ENCODE results near the gene CYSRT1.
A peak's percentile ranks its signal among the peaks of the same experiment; 100 is the strongest.

Gene CYSRT1

DNA sequence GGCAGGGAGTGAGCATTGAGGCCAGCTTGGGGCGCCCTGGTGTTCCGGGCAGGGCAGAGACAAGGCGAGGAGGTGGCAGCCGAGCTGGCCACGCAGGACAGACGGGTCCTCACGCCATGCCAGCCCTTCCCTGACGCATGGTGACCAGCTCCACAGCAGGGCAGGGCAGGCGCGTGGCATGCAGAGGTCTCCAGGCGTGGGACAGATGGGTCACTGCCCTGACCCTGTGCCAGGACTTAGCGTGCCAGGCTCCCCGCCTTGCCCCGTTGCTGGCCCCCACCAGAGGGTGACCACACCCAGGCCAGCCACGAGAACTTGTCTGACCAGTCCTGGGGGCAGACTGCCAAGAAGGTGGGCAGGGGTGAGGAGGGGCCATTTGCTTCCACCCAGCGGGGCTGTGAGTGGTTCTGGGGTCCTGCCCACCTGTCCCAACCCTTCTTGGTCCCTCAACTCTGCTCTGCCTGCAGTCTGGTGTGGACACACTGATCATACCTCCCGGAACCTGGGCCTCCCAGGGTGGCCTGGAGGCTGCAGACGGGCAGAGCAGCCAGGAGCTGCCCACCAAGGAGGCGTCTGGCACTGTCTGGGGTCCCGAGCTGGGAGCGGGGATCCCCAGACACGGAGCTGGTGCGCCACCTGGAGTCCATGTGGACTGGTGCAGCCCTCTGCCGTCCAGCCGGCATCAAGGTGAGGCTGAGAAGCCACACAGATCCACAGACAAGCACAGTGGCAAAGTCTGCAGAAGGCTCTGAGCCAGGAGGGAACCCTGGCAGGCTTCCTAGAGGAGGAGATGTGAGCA lies 2.3 kb downstream of the CYSRT1 start, which contains the start of gene RNF224:
Gene RNF224, plus strand, starts transcription at position 449 of the 799 bp plus-strand sequence. CDS start 834 bp downstream, outside the sequence.
- DNase-seq: peak; percentile 85

GRCh38 chr9:137227853-137228505 lies 3.0 kb downstream of the CYSRT1 start:
- DNase-seq: no peak

DNA sequence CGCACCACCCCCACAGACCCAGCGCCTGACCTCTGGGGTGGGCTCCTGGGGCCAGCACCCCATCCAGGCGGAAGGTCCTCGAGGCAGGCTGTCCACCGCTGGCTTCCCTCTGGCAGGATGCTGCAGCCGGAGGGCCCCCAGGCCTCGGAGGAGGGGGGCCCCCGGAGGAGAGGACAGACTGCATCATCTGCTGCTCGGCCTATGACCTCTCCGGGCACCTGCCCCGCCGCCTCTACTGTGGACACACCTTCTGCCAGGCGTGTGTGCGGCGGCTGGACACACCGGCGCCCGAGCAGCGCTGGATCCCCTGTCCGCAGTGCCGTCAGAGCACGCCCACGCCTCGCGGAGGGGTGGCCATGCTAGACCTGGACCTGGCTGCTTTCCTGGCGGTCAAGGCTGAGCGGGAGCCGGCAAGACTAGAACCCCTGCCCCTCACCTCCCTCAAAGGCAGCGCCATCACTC lies 3.6 kb downstream of the CYSRT1 start:
- DNase-seq: no peak

DNA sequence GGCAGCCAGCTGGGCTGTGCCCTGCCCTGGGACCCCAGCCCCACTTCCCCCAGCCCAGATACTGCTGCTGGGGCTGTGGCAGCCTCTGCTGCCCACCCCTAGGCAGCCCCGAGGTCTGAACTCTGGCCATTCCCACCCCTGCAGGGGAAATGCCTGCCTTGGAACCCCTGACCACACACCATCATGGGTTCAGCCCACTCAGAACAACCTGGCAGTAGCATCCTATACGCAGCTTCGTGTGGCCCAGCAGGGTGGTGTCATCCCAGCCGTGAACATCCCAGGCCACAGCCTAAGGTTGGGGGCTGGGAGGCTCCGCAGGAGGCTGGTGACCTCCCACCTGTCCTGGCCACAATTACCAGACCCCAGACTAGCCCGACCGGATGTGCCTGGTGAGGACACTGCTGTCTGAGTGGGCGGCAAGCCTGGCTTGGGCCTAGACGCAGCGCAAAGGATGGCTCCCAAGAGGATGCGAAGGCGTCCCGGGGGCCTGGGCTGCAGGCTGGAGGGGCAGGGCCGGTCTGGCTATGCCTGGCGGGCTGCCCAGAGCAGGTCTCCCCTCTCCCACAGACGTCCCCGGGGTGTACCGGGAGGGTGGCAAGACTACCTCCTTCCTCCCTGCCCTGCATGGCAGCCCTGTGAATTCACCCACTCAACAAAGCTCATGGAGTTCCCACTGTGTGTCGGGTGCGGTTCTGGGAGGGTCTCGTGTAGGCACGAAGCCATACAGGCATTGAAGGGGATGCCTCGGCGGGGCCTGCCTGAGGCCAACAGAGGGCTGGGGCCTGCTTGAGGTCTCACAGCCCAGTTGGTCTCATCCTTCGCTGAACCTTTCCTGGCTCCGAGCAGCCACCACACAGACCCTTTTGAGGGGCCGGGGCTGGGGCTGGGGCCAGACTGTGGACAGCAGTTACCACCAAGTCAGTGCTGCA lies 4.3 kb downstream of the CYSRT1 start:
- no peak for DNase-seq

DNA sequence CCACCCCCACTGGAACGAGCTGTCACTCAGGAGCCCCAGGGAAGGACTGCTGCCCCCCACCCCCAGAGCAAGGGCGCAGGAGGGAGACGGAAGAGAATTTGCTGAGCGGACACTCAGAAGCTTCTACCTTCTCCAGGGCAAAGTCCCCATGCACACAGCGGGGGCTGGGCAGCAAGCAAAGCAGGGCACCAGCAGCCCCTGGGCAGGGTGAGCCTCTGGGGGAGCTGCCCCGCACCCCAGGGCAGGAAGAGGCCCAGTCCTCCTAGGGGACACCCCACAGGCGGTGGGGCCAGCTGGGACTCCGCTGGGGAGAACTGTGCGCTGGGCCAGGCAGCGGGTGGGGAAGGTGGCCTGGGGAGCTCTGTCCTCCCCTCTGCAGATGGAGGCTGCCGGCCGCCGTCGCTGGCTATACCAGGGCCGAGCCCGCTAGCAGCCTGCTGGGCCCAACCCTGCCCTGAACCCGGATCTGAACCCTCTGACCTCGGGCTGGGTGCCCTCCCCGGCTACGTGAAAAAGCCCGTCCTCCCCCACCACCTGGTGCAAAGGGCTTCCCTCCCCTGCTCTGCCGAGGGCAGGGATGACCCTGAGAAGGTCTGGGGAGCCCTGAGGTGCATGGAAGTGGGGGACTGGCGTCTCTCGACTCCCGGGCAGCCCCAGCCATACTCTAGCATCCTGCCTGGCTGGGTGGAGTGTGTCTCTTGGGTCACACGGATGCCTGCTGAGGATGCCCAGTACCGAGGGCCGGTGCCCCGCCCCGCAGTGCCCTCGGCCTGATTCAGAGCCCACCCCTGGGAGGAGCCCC lies 5.1 kb downstream of the CYSRT1 start:
- DNase-seq: no peak

DNA sequence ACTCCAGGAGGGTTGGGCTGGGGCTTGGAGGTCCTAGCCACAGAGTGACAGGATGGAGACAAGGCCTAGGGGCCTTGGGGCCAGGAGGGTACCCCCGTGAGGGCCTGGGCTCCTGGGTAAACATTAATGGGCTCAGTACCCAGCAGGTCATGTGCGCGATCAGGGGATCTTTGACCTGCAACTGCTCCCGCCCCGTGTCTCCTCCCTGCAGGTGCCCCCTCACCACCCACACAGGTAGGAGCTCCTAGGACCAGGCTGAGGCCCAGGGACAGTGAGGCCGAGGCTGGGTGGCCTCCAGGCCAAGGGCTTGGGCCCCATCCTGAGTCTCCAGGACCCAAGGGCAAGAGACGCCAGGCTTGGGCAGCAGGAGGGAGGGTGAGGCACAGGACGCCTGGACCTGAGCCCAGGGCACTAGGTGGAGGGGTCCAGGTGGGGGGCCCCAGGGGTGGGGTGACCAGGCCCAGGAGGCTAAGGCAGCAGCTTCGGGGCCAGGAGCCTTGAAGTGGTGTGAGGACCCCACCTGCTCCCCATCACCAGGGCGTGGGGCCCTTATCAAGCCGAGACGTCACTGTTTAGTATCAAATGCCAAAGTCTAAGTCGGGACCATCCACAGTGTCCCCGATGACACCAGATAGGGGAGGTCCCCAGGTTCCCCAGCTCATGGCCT lies 5.9 kb downstream of the CYSRT1 start, which contains the start of gene SLC34A3:
Gene SLC34A3, plus strand, starts transcription at position 197 of the 667 bp plus-strand sequence. CDS start 802 bp downstream, outside the sequence.
- DNase-seq: no peak

DNA sequence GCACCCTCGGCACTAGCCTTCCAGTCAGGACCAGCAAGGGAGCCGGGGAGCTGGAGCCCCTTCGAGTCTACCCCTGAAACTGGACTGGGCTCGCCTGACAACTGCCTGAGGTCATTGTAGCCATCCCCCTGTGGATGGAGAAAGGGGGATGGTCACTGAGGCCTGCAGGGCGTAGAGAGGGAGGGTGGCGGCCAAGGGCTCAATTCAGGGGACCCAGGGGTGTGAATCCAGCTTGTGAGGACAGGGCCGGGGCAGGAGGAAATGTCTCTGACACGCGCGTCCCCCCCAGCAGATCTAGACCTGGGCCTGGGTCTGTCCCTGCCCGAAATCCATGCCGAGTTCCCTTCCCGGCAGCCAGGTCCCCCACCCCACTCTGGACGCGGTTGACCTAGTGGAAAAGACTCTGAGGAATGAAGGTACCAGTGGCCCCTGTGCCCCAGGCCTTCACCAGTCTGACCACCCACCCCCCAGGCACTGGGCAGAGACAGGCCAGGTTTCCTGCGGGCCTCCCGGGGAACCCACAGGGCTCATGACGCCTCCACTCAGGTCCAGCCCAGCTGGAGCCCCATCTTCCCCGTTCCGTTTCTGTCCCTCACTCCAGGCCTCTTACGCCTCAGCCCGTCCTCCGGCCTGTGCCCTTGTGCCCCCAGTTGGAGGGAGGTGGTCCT lies 6.5 kb downstream of the CYSRT1 start:
- no peak for DNase-seq

- no peak for DNase-seq
Measured at GRCh38 chr9:137232101-137232500, 7.1 kb downstream of the CYSRT1 start.

GRCh38 chr9:137232510-137232909 lies 7.5 kb downstream of the CYSRT1 start:
- no peak for DNase-seq

DNA sequence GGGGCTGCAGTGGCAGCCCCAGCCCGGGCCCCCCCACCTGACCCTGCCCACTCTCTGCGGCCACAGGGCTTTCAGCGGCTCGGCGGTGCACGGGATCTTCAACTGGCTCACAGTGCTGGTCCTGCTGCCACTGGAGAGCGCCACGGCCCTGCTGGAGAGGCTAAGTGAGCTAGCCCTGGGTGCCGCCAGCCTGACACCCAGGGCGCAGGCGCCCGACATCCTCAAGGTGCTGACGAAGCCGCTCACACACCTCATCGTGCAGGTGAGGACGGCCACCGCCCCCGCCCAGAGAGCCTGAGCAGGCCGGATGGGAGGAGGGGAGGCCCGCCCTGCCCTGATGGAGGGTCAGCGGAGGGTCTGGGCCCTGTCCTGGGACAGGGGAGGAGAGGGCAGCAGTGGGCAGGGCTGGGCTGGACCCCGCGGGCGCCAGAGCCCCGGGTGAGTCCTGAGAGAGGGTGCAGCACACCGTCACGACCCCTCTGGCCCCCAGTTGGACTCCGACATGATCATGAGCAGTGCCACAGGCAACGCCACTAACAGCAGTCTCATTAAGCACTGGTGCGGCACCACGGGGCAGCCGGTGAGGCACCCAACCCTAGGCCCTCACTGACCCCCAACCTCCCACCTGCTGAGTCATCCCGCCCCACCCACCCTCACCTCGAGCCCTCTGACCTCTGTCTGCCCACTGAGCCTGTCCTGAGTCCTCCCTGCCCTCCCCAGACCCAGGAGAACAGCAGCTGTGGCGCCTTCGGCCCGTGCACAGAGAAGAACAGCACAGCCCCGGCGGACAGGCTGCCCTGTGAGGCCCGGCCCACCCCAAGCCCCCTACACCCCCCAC lies 8.4 kb downstream of the CYSRT1 start:
- DNase-seq: no peak

GRCh38 chr9:137234055-137234697 lies 9.2 kb downstream of the CYSRT1 start:
- DNase-seq: no peak

DNA sequence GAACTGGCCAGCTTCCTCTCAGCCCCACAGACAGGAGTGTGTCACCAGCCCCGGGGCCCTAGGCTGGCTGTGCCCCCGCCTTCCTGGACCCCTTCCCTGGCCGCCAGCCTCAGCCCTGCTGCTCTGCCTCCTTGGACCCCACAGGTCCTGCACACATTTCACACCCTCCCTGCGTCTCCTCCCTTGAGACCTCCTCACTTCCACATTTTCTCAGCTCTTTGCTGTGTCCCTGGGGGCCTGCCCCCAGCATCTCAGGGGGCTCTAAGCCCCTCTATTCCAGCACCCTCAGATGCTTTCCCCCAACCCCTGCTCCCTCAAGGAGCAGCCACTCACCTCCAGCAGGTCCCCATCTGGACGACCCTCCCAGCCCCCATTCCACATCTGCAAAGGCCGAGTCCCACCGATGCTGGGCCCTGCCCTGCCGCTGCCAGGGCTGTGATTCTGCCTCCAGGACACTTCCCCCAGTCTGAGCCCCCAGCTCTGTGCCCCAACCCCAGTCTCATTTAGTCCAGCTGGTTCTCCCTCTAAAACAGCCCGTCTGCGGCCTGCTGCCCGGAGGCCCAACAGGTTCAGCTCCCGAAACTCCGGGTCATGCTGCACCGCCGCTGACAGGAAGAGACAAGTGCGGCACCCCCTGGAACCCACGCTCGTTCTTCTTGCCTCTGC lies 9.9 kb downstream of the CYSRT1 start:
- no peak for DNase-seq

DNA sequence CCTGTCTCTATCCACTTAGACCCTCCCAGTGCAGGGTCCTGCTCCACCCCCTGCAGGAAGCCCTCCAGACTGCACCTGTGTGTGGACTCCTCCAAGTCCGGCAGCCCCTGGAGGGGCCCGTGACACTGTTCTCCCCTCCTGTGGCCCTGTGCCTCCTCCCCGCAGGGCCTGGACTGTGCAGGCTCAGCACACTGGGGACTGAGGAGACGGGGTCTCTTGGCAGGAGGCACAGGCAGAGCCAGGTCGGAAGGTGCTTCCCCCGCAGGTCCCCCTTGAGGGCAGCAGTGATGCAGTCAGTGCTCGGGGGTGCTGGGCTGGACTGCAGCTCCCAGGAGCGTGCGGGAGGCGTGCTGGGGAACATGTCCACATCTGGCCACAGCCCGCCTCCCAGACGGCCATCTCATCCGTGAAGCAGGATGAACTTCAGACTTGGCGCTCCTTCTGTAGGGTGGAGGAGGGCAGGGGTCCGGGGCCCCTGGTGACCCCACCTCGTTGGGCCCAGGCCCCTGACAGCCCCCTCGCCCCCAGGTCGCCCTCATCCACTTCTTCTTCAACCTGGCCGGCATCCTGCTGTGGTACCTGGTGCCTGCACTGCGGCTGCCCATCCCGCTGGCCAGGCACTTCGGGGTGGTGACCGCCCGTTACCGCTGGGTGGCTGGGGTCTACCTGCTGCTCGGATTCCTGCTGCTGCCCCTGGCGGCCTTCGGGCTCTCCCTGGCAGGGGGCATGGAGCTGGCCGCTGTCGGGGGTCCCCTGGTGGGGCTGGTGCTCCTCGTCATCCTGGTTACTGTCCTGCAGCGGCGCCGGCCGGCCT lies 10.7 kb downstream of the CYSRT1 start:
- DNase-seq: no peak

- DNase-seq: peak; percentile 91
Measured at GRCh38 chr9:137236238-137236935, 11.4 kb downstream of the CYSRT1 start.

DNA sequence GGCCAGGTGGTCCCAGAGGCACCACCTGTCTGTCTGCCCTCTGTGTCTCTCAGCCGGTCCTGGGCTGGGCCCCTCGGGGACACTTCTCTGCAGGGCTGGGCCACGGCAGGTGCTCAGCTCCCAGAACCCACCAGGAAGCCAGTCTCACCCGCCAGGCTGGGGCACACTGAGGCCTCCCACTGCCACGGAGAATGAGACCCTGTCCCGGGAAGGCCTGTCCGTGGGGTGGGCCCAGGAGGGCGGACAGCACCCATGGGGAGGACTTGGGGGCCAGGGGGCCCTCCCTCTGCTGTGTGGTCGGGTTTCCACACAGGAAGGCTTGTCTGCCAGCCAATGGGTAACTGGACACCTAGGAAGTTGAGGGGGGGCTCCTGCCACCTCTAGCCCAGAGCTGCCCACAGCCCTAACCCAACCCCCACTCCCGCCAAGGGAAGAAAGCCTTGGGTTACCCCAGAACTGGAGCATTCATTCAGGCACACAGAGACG lies 12.0 kb downstream of the CYSRT1 start:
- no peak for DNase-seq

- DNase-seq: no peak
Measured at GRCh38 chr9:137237759-137238726, 13.1 kb downstream of the CYSRT1 start.

All from CD4-positive, alpha-beta T cell treated with Interleukin-17A for 1 hour (primary cell).